ENCODE results near the gene BMP15. TPM values are rescaled to one million over a fixed set of nuclear protein-coding genes. Genes with fewer than 3 reads are reported as not detected.

BMP15 gene
- not detected in 2 replicates for total RNA-seq (2021; fragmentation: NEBNext Ultra II Directional; extraction: Animal tissue kit (Norgen Biotek cat#: 25700))
- polyA plus RNA-seq (2011; rRNA removed), result not detected in 2 replicates
- not detected for polyA plus RNA-seq (2011; cell fraction: cytosol; rRNA removed)
- polyA plus RNA-seq (2011; cell fraction: nucleus; rRNA removed), result not detected
- not detected in 4 replicates for polyA plus RNA-seq (2012, experiment 1 of 2)
- not detected for polyA plus RNA-seq (2012, experiment 2 of 2)
- not detected for polyA plus RNA-seq (2013, experiment 1 of 2)
- not detected for polyA plus RNA-seq (2013, experiment 2 of 2)
- not detected in 2 replicates for polyA minus RNA-seq (2011; rRNA and poly(A)+ RNA removed)
- not detected for polyA minus RNA-seq (2011; cell fraction: cytosol; rRNA and poly(A)+ RNA removed)
- polyA minus RNA-seq (2011; cell fraction: nucleus; rRNA and poly(A)+ RNA removed), result not detected
- long read RNA-seq, experiment 1, result 0 reads
- long read RNA-seq, experiment 2, result 0 reads

GRCh38 chrX:50910685-50911176, at the start of gene BMP15:
Gene BMP15 (plus strand): TSS chrX:50910735. CDS start chrX:50910784, 49 bp downstream.
- Histone ChIP-seq H3K79me1 (ENCODE audit: low read depth, low read length) (no peaks in the 10 kb centered on the region), H2BK120ac (replicated peaks; ENCODE audit: low read depth, low read length) (no peak within 1 kb of the TSS), H3K4ac (replicated peaks; ENCODE audit: insufficient read length, low read depth, low read length) (no peak within 1 kb of the TSS), H3K4me1 (replicated peaks in 1 of 4; ENCODE audit: control insufficient read depth in 3 of 4, insufficient read depth in 4 of 4, low read length in 3 of 4) (no peaks in the 10 kb centered on the region), H4K91ac (replicated peaks; ENCODE audit: insufficient read length, low read length) (no peak within 1 kb of the TSS), H3K27me3 (replicated peaks in 1 of 4; ENCODE audit: control insufficient read depth in 3 of 4, extremely low read depth in 1 of 4, insufficient read depth in 3 of 4, low read length in 3 of 4) (no peaks in the 10 kb centered on the region), H2BK20ac (ENCODE audit: low read length) (no peak within 1 kb of the TSS), H3K23ac (ENCODE audit: insufficient read length) (no peak within 1 kb of the TSS), H2AK5ac (ENCODE audit: low read depth, low read length) (no peak within 1 kb of the TSS), H3K9ac (replicated peaks in 1 of 4; ENCODE audit: extremely low read depth in 1 of 4, low read depth in 3 of 4, low read length in 3 of 4) (no peak within 1 kb of the TSS), H3K18ac (ENCODE audit: extremely low read depth, low read length) (no peak within 1 kb of the TSS), H3K9me3 (ENCODE audit: insufficient read depth in 2 of 2, low read depth in 1 of 2, low read length in 1 of 2) (no peaks in the 10 kb centered on the region), H3K56ac (replicated peaks; ENCODE audit: insufficient read length, low read depth, low read length) (no peak within 1 kb of the TSS), H3K4me2 (ENCODE audit: insufficient read depth in 1 of 2, low read depth in 2 of 2, low read length in 2 of 2) (no peak within 1 kb of the TSS), H2BK12ac (ENCODE audit: low read depth, low read length) (no peak within 1 kb of the TSS), H3K36me3 (ENCODE audit: control insufficient read depth in 2 of 4, insufficient read depth in 4 of 4, low read length in 3 of 4) (no peaks in the 10 kb centered on the region), H2AFZ (ENCODE audit: low read length) (no peak within 1 kb of the TSS), H4K20me1 (replicated peaks in 1 of 2; ENCODE audit: control insufficient read depth in 1 of 2, insufficient read depth in 2 of 2, low read length in 2 of 2) (no peaks in the 10 kb centered on the region), H3K4me3 (ENCODE audit: extremely low read depth in 1 of 4, insufficient read depth in 2 of 4, low read depth in 3 of 4, low read length in 4 of 4) (no peak within 1 kb of the TSS), H3K79me2 (ENCODE audit: control insufficient read depth in 1 of 2, insufficient read depth in 2 of 2, low read length in 2 of 2) (no peaks in the 10 kb centered on the region), H3K23me2 (ENCODE audit: low read depth, low read length) (no peaks in the 10 kb centered on the region), H3K14ac (ENCODE audit: insufficient read length) (no peak within 1 kb of the TSS), H4K5ac (ENCODE audit: insufficient read length, low read depth, low read length) (no peak within 1 kb of the TSS), H3K27ac (ENCODE audit: low read depth, low read length) (no peak within 1 kb of the TSS), H4K8ac (ENCODE audit: extremely low read depth, insufficient read depth, low read length) (no peak within 1 kb of the TSS), H2BK5ac (ENCODE audit: low read depth, low read length) (no peak within 1 kb of the TSS), H2BK15ac (ENCODE audit: low read length) (no peak within 1 kb of the TSS)
- DNase-seq (ENCODE audit: low read depth in 1 of 2, low spot score in 2 of 2) (no peak), FAIRE-seq (no peak)
- POLR2A ChIA-PET (ENCODE audit: partially characterized antibody), result no interaction called here
- CTCF ChIA-PET (ENCODE audit: partially characterized antibody), result no interaction called here
- 78% methylated on average over 2 of the region's 9 CpGs; no CpG with 5 or more reads in 1 of the 2 experiments for WGBS, 2 experiments (ENCODE audit: extremely low coverage in 1 of 2, insufficient coverage in 1 of 2, insufficient read length in 1 of 2, insufficient replicate concordance in 2 of 2, low coverage in 1 of 2, low lambda C conversion rate in 2 of 2, missing lambda C conversion rate in 1 of 2)
- TF ChIP-seq JUN (IDR thresholded peaks at IDR 0.05; ENCODE audit: low read depth, low read length) (no peak), FOSL1 (IDR thresholded peaks at IDR 0.05; ENCODE audit: insufficient read depth, low read depth, low read length) (no peak), KDM4A (IDR thresholded peaks at IDR 0.05; ENCODE audit: low read depth, low read length, severe bottlenecking) (no peak), CHD2 (IDR thresholded peaks at IDR 0.05; ENCODE audit: low read length) (no peak)

All from H1 (cell line).